GM18951 (cell line): ENCODE results near the gene KHDC3L.
"Not testable (repeated sequence)": the region's sequence is repeated elsewhere in the genome, so short reads cannot be mapped to it uniquely, and the experiment has no call there.

Experiments used
- POLR2A ChIP-seq: IDR thresholded peaks from 4 replicates; pipeline ENCODE4 v1.6.1; 2011; ENCODE audit warnings: mild to moderate bottlenecking; ENCODE audit not compliant: insufficient read length, insufficient read depth; ENCODE audit errors: extremely low read depth
- in situ Hi-C: fragments of 300-500 bp; cut with MboI; formaldehyde crosslinking; loops from one replicate; pipeline ENCODE4 v1.12.0; 2022; ENCODE audit warnings: low sequenced_read_pairs, mixed read lengths, inconsistent platforms; ENCODE audit not compliant: unreplicated experiment

The KHDC3L gene

GRCh38 chr6:73353636-73354593, 8.5 kb upstream of the KHDC3L start, which contains the start of gene DPPA5:
Gene DPPA5 (minus strand): TSS chr6:73354276. CDS start chr6:73354225, 51 bp downstream.
- no peak for TF ChIP-seq POLR2A
- in situ Hi-C loops = no loop called here

GRCh38 chr6:73362869-73363536, 545 bp downstream of the KHDC3L start:
- in situ Hi-C loops = no loop called here
- TF ChIP-seq POLR2A = no peak

- no peak for TF ChIP-seq POLR2A
- in situ Hi-C loops = no loop called here
These were observed 1.0 kb downstream of the KHDC3L start for GRCh38 chr6:73363537-73363875.

GRCh38 chr6:73364121-73364520, 1.7 kb downstream of the KHDC3L start:
- in situ Hi-C loops = no loop called here
- TF ChIP-seq POLR2A = no peak

GRCh38 chr6:73364549-73364948, 2.1 kb downstream of the KHDC3L start:
- in situ Hi-C loops = no loop called here

GRCh38 chr6:73367761-73368355, 5.4 kb downstream of the KHDC3L start:
- no peak for TF ChIP-seq POLR2A
- in situ Hi-C loops = no loop called here

More at GRCh38 chr6:73364549-73364948, 2.1 kb downstream of the KHDC3L start:
- no peak for TF ChIP-seq POLR2A

GRCh38 chr6:73368675-73369074, 6.2 kb downstream of the KHDC3L start:
- no peak for TF ChIP-seq POLR2A
- in situ Hi-C loops = no loop called here

GRCh38 chr6:73369157-73369556, 6.7 kb downstream of the KHDC3L start:
- no peak for TF ChIP-seq POLR2A
- in situ Hi-C loops = no loop called here

- no peak for TF ChIP-seq POLR2A
- in situ Hi-C loops = no loop called here
These were observed 7.1 kb downstream of the KHDC3L start, which contains the start of gene OOEP for GRCh38 chr6:73369563-73369962. Gene OOEP (minus strand): TSS chr6:73369897. CDS start chr6:73369792, 105 bp downstream.

- no peak for TF ChIP-seq POLR2A
- in situ Hi-C loops = no loop called here
These were observed 9.5 kb downstream of the KHDC3L start for GRCh38 chr6:73371984-73372383.

GRCh38 chr6:73372516-73372915, 10.1 kb downstream of the KHDC3L start:
- no peak for TF ChIP-seq POLR2A
- in situ Hi-C loops = no loop called here

GRCh38 chr6:73375216-73375615, 12.8 kb downstream of the KHDC3L start:
- TF ChIP-seq POLR2A = no peak
- in situ Hi-C loops = no loop called here

GRCh38 chr6:73377225-73377624, 14.8 kb downstream of the KHDC3L start:
- in situ Hi-C loops = no loop called here
- TF ChIP-seq POLR2A = no peak

GRCh38 chr6:73381531-73381930, 19.1 kb downstream of the KHDC3L start:
- in situ Hi-C loops = not testable (repeated sequence)
